ENCODE data around the gene PPP4R2.
"Not testable (repeated sequence)": the region's sequence is repeated elsewhere in the genome, so short reads cannot be mapped to it uniquely, and the experiment has no call there.

Gene PPP4R2

GRCh38 chr3:72977060-72977808 lies 19.4 kb upstream of the PPP4R2 start:
- no peak for DNase-seq (ENCODE audit: low read depth)

DNA sequence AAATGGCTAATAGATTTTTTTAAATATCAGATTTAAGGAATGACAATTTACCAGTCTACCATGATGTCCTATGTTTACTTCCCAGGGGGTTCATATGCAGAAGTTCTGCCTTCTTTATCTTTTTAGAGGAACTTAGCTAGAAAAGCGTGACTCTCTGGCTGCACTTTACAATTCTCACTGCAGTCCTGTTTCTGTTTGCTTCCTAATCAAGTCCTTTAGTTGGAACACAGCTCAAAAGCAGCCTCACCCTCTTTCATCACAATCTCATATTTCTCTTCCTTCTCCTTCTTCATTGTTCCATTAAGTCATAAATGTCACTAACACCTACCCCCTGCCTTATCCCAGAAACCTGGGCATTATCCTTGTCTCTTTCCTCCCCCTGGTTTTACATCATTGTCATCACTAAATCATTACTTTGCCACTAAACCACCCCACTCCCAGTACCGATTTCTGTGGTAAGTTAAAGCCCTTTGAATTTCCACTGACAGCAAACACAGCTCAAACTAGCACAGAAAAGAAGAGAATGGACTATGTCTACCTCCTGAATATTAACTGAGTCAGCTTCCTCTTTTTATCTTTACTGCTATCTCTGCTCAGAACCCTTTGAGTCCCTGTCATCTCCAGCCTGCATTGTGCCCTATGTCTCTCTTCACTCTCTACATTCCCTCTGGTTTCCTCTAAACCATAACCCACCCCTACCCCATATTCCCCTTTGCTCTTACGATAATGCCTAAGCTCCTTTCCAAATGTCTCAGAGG lies 13.8 kb upstream of the PPP4R2 start:
- no peak for DNase-seq (ENCODE audit: low read depth)

DNA sequence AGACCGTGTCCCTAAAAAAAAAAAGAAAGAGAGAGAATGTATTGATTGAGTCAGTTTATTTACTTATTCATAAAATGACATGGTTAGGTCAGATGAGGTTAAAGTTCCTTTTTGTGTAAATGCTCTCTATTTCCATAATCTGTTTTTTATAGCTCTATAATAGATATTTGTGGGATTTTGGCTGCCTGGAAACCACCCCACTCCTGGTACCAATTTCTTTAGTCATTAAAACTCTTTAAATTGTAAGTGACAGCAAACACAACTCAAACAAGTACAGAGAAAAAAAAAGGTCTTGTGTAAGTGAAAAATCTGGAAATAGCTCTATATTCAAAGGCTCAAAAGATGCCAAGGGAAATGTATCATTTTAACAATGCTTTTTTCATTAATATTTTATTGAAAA lies 11.0 kb upstream of the PPP4R2 start:
- no peak for DNase-seq (ENCODE audit: low read depth)

DNA sequence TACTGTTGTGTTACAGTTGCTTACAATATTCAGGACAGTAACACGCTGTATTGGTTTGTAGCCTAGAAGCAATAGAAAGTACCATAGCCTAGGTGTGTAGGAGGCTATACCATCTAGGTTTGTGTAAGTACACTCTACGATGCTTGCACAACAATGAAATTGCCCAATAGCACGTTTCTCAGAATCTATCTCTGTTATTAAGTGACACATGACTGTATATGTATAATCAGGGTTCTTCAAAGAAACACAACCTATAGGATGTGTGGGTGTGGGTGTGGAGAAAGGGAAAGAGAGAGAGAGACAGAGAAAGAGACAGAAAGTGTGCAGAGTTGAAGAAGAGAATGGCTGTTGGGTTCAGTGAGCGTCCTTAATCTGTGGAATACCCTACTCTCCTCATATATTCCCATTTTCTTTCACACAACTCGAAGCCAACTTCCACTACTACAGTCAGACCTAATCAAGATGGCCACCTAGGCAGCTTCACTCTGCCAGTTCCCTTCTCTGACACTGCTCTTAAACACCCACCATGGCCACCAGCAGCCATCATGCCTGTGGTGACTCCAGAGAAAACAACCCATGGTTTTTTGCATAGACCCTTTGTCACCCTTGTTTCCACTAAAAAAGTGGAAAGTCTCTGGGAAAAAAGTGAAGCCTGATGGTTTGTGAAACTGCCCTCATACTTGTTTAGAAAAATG lies 5.8 kb upstream of the PPP4R2 start:
- no peak for DNase-seq (ENCODE audit: low read depth)

- DNase-seq (ENCODE audit: low read depth), result no peak
Observed at GRCh38 chr3:72991522-72991921, 5.1 kb upstream of the PPP4R2 start.

DNA sequence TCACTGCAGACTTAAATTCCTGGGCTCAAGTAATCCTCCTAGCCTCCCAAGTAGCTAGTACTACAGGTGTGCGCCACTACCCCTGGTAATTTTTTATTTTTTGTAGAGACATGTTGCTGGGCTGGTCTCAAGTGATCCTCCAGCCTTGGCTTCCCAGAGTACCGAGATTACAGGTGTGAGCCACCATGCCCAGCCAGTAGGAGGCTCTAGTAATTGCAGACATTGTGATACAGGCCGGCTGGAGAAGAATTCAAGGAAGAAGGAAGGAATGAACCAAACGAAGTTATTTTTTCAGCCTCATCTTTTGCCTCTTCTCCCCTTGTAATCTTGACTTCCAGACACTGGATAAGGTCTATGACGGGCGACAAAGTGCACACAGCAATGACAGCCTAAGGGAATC lies 3.2 kb upstream of the PPP4R2 start:
- DNase-seq (ENCODE audit: low read depth), result no peak

GRCh38 chr3:72995337-72995736 lies 1.3 kb upstream of the PPP4R2 start:
- no peak for DNase-seq (ENCODE audit: low read depth)

GRCh38 chr3:72996121-72996472 lies 514 bp upstream of the PPP4R2 start:
- no peak for DNase-seq (ENCODE audit: low read depth)

- DNase-seq (ENCODE audit: low read depth), result no peak
Observed at GRCh38 chr3:72997421-72997961, 880 bp downstream of the PPP4R2 start.

GRCh38 chr3:72998466-72998865 lies 1.9 kb downstream of the PPP4R2 start:
- no peak for DNase-seq (ENCODE audit: low read depth)

DNA sequence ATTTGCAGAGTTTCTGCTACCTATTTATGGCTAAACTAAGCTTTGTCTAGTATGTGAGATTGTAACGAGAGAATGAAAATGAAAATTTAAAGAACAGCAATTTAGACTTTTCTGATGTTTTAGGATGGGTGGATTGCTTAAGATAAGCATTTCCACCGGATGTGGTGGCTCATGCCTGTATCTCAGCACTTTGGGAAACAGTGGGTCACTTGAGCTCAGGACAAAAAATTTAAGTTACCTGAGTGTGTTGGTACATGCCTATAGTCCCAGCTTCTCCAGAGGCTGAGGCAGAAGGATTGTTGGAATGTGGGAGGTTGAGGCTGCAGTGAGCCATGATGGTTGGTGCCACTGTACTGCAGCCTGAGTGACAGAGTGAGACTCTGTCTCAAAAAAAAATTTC lies 3.3 kb downstream of the PPP4R2 start:
- no peak for DNase-seq (ENCODE audit: low read depth)

GRCh38 chr3:73003050-73003449 lies 6.4 kb downstream of the PPP4R2 start:
- DNase-seq (ENCODE audit: low read depth), result not testable (repeated sequence)

DNA sequence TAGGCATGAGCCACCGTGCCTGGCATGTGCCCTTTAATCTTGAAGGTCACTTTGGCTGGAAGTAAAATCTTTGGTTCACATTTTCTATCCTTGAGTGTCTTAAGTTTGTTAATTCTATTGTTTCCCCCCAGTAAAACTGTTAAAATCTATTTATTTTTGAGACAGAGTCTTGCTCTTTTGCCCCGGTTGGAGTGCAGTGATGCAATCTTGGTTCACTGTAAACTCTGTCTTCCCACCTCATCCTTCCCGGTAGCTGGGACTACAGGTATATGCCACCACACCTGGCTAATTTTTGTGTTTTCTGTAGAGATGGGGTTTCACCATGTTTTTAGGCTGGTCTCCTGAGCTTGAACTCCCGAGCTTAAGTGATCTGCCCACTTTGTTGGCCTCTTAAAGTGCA lies 7.7 kb downstream of the PPP4R2 start:
- DNase-seq (ENCODE audit: low read depth), result no peak

GRCh38 chr3:73007992-73008712 lies 11.5 kb downstream of the PPP4R2 start:
- no peak for DNase-seq (ENCODE audit: low read depth)

DNA sequence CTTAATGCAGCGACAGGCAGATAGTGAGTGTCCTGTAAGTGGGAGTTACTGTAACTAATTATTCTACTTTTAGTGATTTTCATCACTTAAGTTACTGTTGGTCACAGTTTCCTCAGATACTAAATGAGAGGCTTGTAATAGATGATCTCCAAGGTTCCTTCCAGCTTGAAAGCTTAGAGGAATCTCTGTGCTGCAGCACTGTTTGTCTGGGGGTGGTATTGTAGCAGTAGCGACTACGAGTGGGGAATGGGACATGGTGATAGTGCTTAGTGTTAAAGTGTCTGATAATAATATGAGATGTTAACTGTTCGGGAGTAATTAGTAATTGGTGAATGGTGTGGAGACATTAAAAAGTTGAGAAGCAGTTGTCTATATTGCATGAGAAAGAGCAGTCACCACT lies 12.4 kb downstream of the PPP4R2 start:
- DNase-seq (ENCODE audit: low read depth), result no peak

DNA sequence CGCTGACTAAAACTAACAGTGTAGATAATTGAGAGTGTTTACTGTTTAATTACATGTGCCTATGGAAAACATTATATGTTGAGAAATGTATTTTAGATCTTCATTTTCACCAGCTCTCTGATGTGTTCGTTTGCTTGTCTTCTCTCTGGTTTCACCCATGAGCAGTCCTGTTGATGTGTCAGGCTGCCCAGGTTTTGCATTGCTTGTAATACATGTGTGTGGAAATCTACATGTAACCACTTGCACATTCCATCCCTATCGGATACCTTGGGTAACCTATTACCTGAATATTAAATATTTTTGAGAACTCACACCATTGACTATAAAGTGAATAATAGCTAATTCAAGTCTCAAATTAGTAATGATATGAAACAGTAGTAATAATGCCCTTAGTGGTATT lies 13.1 kb downstream of the PPP4R2 start:
- no peak for DNase-seq (ENCODE audit: low read depth)

GRCh38 chr3:73010158-73010557 lies 13.5 kb downstream of the PPP4R2 start:
- no peak for DNase-seq (ENCODE audit: low read depth)

- no peak for DNase-seq (ENCODE audit: low read depth)
Observed at GRCh38 chr3:73018298-73018697, 21.7 kb downstream of the PPP4R2 start.

DNA sequence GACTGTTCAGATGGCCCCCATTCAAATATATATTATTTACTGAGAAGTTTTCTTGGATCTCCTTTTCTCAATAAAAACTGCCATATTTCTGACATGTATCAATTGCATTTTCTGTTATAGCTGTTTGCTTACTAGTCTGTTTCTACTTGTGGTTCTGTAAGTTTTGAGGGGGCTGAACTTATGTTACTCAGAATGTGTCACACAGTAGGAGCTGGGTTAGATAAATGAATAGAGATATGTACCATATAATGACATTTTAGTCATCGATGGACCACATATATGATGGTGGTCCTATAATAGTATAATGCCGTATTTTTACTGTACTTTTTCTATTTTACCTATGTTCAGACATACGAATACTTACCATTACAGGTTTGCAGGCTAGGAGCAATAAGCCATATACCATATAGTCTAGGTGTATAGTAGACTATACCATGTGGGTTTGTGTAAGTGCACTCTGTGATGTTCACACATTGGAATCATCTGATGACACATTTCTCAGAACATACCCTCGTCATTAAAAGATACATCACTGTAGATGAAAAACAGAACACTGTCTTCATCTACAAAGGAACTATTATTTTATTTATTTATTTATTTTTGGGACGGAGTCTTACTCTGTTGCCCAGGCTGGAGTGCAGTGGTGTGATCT lies 22.3 kb downstream of the PPP4R2 start:
- no peak for DNase-seq (ENCODE audit: low read depth)

GRCh38 chr3:73021301-73021835 lies 24.8 kb downstream of the PPP4R2 start:
- no peak for DNase-seq (ENCODE audit: low read depth)

DNA sequence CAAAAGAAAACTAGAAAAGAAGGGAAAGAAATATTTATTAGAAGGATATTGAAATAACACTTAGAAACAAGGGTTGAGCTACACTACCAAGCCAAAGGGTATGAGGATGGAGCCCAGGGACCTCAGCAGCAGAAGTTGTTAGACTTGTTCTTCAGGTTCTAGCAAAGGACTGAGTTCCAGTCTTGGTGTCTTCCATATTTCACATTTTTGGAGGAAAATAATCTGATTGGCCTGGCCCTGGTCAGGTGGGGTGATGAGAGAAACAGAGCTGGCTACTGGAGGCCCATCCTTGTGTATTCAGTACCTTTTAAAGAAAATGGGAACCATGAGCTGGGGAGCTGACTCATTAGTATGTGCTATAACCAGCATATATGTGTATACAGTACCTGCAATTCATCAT lies 28.2 kb downstream of the PPP4R2 start:
- DNase-seq (ENCODE audit: low read depth), result no peak
